Mucosa of stomach (tissue), 1 donor: ENCODE results near the gene C6orf118.

Source experiments
- H3K27me3 ChIP-seq: one replicate; pipeline ENCODE4 v1.7.0; 2013; ENCODE audit warnings: mild to moderate bottlenecking, low read length; ENCODE audit not compliant: control insufficient read depth, insufficient read depth
- H3K36me3 ChIP-seq: one replicate; pipeline ENCODE4 v1.7.0; 2013; ENCODE audit warnings: low read length; ENCODE audit not compliant: control insufficient read depth, insufficient read depth
- H3K4me1 ChIP-seq: one replicate; pipeline ENCODE4 v1.7.0; 2013; ENCODE audit warnings: mild to moderate bottlenecking, low read length; ENCODE audit not compliant: control insufficient read depth, insufficient read depth
- H3K4me3 ChIP-seq: one replicate; pipeline ENCODE4 v1.7.0; 2013; ENCODE audit warnings: low read length
- H3K9ac ChIP-seq: one replicate; pipeline ENCODE4 v1.7.0; 2013; ENCODE audit warnings: mild to moderate bottlenecking, low read length, moderate library complexity
- H3K9me3 ChIP-seq: one replicate; pipeline ENCODE4 v1.7.0; 2013; ENCODE audit warnings: mild to moderate bottlenecking, low read length, moderate library complexity; ENCODE audit not compliant: control insufficient read depth
- donor health status: Pancreatic carcinoma.

C6orf118 gene

DNA sequence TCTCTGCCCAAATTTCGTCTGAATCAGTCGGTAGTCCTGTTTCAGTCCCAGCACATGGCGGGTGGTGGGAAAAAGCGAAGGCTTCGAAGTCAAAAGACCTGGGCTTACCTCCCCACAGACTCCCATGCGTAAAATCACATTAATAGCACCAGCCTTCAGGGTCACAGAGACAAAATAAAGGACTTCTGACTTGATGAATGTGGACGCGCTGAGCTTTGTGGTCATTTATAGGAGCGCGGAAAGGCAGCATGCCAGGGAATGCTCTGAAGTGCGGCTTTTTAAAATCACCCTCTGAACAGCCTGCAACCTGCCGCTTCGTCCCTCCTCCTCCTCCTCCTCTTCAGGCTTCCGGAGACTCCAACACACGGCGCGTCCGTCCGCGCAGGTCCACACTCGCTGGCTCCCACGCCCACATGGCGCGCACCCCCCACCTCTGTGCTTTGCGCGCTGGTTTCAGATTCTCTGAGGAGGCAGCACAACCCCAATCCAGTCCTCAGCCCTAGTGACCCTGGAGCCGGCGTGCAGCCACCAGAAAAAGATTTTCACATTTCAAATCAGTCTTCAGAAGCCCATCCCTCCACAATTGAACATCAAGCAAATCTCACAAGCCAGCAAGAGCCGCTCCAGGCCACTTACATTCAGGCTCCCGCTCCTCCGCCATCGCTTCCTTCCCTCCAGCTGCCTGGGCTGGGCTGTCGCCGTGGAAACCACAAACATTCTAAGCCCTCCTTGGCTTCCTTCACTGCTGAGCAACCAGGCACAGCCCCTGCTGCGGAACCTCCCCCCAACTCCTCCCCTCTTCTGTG, at the start of gene C6orf118:
Gene C6orf118 (minus strand): TSS at position 680 of the 806 bp plus-strand sequence. CDS start 19 bp downstream, at position 661.
- Histone ChIP-seq H3K36me3 (no peaks in the 10 kb centered on the region), H3K9me3 (no peaks in the 10 kb centered on the region), H3K4me3 (no peak within 1 kb of the TSS), H3K27me3 (no peaks in the 10 kb centered on the region), H3K4me1 (no peaks in the 10 kb centered on the region), H3K9ac (no peak within 1 kb of the TSS)

DNA sequence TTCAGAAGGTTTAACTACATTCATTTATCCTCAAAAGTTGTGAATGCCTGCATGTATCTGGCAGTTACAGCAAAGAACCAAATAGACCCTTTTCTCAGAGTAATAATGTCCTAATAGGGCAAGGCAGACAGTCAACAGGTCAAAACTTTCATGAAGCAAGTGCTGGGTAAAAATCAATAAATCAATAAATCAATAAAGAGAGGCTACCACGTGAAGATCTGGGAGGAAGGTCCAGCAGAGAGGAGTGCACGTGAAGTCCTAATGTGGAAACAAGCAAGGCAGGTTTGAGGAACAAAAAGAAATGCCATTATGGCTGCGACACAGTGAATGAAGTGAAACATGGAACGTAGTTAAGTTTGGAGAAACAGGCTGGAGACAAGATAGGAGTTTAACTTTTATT, 36.3 kb upstream of the C6orf118 start:
- H3K36me3 ChIP-seq: no peaks in the 10 kb centered on the region
- H3K4me1 ChIP-seq: no peaks in the 10 kb centered on the region

DNA sequence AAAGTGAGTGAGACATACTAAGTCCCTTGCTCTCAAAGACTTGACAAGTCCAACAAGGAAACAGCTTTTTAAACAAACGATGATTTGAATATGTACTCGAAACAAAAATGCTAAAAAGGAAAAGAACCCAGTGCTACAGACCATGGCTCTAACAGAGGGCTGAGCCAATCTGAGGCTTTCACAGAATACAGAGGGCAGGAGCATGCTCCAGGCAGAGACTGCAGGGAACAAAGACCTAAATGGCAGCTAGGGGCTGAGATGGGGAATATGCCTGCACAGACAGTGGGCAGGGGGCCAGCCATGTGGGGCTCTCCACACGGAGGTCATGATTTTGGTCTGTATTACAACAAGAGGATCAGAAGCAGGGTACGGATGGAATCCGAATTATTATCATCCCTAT, 31.1 kb upstream of the C6orf118 start:
- Histone ChIP-seq H3K4me3 (no peak overlapping the region), H3K36me3 (no peaks in the 10 kb centered on the region), H3K27me3 (no peaks in the 10 kb centered on the region)

More for the DNA sequence above, 36.3 kb upstream of the C6orf118 start:
- no peak overlapping the region for H3K4me3 ChIP-seq
- H3K9me3 ChIP-seq: no peaks in the 10 kb centered on the region
- H3K9ac ChIP-seq: no peak overlapping the region
- H3K27me3 ChIP-seq: no peaks in the 10 kb centered on the region

DNA sequence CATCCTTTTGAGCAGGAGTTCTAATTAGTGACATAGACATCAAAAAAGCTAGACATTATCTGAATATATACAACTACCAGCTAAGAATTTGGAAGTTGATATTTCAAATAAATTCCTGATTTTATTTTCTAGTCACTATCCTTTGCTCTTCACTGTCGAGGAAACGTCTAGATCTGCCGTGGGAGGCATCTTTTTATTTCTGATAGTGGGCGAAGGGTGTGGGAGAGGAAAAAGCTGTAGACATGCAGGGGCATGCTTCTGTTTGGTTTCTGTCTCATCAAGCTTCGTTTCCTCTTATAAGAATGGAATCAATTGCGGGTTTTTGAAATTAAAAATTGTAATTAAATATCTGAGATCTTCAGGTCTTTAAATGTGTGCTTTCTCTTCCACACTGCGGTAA, 16.2 kb upstream of the C6orf118 start:
- Histone ChIP-seq H3K9ac (no peak overlapping the region), H3K9me3 (no peaks in the 10 kb centered on the region), H3K4me1 (no peaks in the 10 kb centered on the region), H3K4me3 (no peak overlapping the region), H3K36me3 (no peaks in the 10 kb centered on the region), H3K27me3 (no peaks in the 10 kb centered on the region)

More for the DNA sequence above, 31.1 kb upstream of the C6orf118 start:
- H3K9ac ChIP-seq: no peak overlapping the region
- H3K9me3 ChIP-seq: no peaks in the 10 kb centered on the region
- no peaks in the 10 kb centered on the region for H3K4me1 ChIP-seq

- Histone ChIP-seq H3K9me3 (no peaks in the 10 kb centered on the region), H3K4me1 (no peaks in the 10 kb centered on the region), H3K4me3 (no peak overlapping the region), H3K27me3 (no peaks in the 10 kb centered on the region), H3K36me3 (no peaks in the 10 kb centered on the region), H3K9ac (no peak overlapping the region)
Measured at GRCh38 chr6:165321555-165322145, 12.2 kb upstream of the C6orf118 start.

DNA sequence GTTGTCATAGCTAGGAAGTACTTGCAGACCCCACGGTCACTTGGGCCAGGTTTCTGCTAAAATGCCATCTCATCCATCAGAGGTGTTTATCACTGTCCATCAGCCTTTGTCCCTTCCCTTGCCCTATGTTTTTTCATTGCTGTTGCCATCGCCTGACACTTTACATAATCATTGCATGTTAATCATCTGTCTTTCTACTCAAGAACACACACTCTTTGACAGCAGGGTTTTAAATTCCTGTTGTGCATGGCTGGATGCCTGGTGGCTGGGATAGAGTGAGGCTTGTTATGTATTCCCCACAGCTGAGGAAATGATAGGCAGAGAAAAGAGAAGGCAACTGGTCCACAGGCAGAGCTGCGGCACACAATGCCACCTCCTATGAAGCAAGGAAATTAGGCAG, 11.7 kb upstream of the C6orf118 start:
- no peaks in the 10 kb centered on the region for H3K27me3 ChIP-seq
- H3K4me3 ChIP-seq: no peak overlapping the region
- H3K9ac ChIP-seq: no peak overlapping the region
- H3K9me3 ChIP-seq: no peaks in the 10 kb centered on the region
- H3K4me1 ChIP-seq: no peaks in the 10 kb centered on the region
- H3K36me3 ChIP-seq: no peaks in the 10 kb centered on the region

GRCh38 chr6:165317723-165318122, 8.3 kb upstream of the C6orf118 start:
- H3K9me3 ChIP-seq: no peaks in the 10 kb centered on the region
- no peak overlapping the region for H3K9ac ChIP-seq
- no peaks in the 10 kb centered on the region for H3K36me3 ChIP-seq
- no peaks in the 10 kb centered on the region for H3K4me1 ChIP-seq
- H3K4me3 ChIP-seq: no peak overlapping the region
- no peaks in the 10 kb centered on the region for H3K27me3 ChIP-seq

GRCh38 chr6:165306955-165307354, 2.5 kb downstream of the C6orf118 start:
- Histone ChIP-seq H3K9me3 (no peaks in the 10 kb centered on the region), H3K4me1 (no peaks in the 10 kb centered on the region), H3K9ac (no peak overlapping the region), H3K27me3 (no peaks in the 10 kb centered on the region), H3K4me3 (no peak overlapping the region), H3K36me3 (no peaks in the 10 kb centered on the region)

DNA sequence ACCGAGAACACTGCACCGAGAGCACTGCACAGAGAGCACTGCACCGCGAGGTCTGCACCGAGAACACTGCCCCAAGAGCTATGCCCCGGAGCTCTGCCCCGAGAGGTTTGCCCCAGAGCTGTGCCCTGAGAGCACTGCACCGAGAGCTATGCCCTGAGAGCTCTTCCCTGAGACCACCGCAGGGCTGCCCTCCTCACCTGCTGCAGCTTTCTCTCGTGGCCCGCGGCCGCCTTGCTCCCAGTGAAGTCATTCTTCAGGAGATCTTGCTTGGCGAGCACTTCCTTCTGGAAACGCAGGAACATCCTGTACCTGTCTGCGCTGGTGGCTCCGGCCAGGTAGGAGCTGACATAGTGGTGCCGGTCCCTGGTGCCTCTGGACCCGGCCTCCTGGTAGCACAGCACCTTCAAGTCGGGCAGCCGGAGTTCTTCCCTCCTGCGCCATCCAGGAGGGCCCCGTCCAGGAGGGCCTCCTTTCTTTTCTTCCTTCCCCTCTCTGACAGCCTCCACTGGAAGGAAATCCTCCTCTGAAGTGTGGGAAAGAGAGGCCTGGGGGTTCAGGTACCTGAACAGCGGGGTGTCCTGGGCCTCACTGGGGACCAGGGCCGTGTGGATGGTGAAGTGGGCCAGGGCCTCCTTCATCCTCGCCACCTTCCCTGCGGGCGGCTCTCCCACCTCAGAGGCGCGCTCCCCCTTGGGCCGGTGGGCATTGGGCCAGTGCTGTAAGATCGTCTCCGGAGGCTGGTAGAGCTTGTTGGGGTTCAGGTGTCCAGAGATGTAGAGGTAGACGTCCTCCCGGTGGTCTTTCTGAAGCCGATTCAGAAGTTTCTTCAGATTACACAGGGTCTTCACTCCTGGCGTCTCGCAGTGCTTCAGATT, 7.8 kb downstream of the C6orf118 start:
- H3K4me3 ChIP-seq: no peak overlapping the region
- no peaks in the 10 kb centered on the region for H3K9me3 ChIP-seq
- no peaks in the 10 kb centered on the region for H3K4me1 ChIP-seq
- H3K36me3 ChIP-seq: no peaks in the 10 kb centered on the region
- no peak overlapping the region for H3K9ac ChIP-seq
- H3K27me3 ChIP-seq: no peaks in the 10 kb centered on the region

- Histone ChIP-seq H3K9ac (no peak overlapping the region), H3K36me3 (no peaks in the 10 kb centered on the region), H3K4me3 (no peak overlapping the region), H3K9me3 (no peaks in the 10 kb centered on the region), H3K27me3 (no peaks in the 10 kb centered on the region), H3K4me1 (no peaks in the 10 kb centered on the region)
Measured at GRCh38 chr6:165300422-165300936, 8.9 kb downstream of the C6orf118 start.

GRCh38 chr6:165298875-165299274, 10.5 kb downstream of the C6orf118 start:
- Histone ChIP-seq H3K27me3 (no peaks in the 10 kb centered on the region), H3K36me3 (no peaks in the 10 kb centered on the region), H3K4me3 (no peak overlapping the region), H3K9me3 (no peaks in the 10 kb centered on the region), H3K4me1 (no peaks in the 10 kb centered on the region), H3K9ac (no peak overlapping the region)

GRCh38 chr6:165298402-165298801, 11.0 kb downstream of the C6orf118 start:
- Histone ChIP-seq H3K9ac (no peak overlapping the region), H3K36me3 (no peaks in the 10 kb centered on the region), H3K4me3 (no peak overlapping the region), H3K4me1 (no peaks in the 10 kb centered on the region), H3K9me3 (no peaks in the 10 kb centered on the region), H3K27me3 (no peaks in the 10 kb centered on the region)
